ENCODE data around the gene OR13G1.

Gene OR13G1

GRCh38 chr1:247656221-247656875 is 23.2 kb downstream of the OR13G1 start:
- Histone ChIP-seq H3K9me3 (ENCODE audit: insufficient read depth, low read length) (no peaks in the 10 kb centered on the region), H3K36me3 (replicated peaks; ENCODE audit: low read depth, low read length) (no peaks in the 10 kb centered on the region), H3K4me3 (ENCODE audit: low read length) (no peak overlapping the region), H3K4me2 (ENCODE audit: low read length) (no peak overlapping the region), H3K27ac (ENCODE audit: low read length) (no peak overlapping the region), H3K79me2 (ENCODE audit: low read length) (no peaks in the 10 kb centered on the region), H2AFZ (ENCODE audit: low read depth, low read length) (no peak overlapping the region), H3K27me3 (ENCODE audit: low read depth, low read length) (no peaks in the 10 kb centered on the region), H3K4me1 (ENCODE audit: low read length) (no peaks in the 10 kb centered on the region), H4K20me1 (ENCODE audit: insufficient read depth, low read length) (no peaks in the 10 kb centered on the region), H3K9ac (ENCODE audit: low read length) (no peak overlapping the region)
- TF ChIP-seq, protein P1, sequence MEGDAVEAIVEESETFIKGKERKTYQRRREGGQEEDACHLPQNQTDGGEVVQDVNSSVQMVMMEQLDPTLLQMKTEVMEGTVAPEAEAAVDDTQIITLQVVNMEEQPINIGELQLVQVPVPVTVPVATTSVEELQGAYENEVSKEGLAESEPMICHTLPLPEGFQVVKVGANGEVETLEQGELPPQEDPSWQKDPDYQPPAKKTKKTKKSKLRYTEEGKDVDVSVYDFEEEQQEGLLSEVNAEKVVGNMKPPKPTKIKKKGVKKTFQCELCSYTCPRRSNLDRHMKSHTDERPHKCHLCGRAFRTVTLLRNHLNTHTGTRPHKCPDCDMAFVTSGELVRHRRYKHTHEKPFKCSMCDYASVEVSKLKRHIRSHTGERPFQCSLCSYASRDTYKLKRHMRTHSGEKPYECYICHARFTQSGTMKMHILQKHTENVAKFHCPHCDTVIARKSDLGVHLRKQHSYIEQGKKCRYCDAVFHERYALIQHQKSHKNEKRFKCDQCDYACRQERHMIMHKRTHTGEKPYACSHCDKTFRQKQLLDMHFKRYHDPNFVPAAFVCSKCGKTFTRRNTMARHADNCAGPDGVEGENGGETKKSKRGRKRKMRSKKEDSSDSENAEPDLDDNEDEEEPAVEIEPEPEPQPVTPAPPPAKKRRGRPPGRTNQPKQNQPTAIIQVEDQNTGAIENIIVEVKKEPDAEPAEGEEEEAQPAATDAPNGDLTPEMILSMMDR (IDR thresholded peaks at IDR 0.05; ENCODE audit: low read depth, low read length) = no peak
- TF ChIP-seq EZH2phosphoT487 (IDR thresholded peaks at IDR 0.05; ENCODE audit: low read depth) = no peak

DNA sequence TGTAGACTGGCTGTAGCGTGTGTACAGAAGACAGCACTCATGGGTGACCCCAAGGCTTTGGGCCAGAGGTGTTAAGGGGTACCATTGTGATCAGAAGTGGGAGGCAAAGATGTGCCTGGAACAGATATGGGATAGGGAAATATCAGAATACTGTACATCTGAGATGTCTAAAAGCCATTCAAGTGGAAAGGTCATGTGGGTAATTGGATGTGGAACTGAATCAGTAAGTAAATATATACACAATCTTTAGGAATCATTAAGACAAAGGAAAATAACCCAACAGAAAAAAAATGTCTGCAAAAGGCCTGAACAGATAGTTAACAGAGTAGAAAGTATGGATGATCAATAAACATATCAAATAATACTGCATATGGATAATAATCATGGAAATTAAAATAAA is 26.5 kb downstream of the OR13G1 start:
- H2AFZ ChIP-seq (ENCODE audit: low read depth, low read length) = no peak overlapping the region
- H3K79me2 ChIP-seq (ENCODE audit: low read length) = no peaks in the 10 kb centered on the region
- TF ChIP-seq, protein P1 (IDR thresholded peaks at IDR 0.05; ENCODE audit: low read depth, low read length) = no peak
- no peak for TF ChIP-seq EZH2phosphoT487 (IDR thresholded peaks at IDR 0.05; ENCODE audit: low read depth)
- H3K9me3 ChIP-seq (ENCODE audit: insufficient read depth, low read length) = no peaks in the 10 kb centered on the region
- no peaks in the 10 kb centered on the region for H4K20me1 ChIP-seq (ENCODE audit: insufficient read depth, low read length)
- H3K4me1 ChIP-seq (ENCODE audit: low read length) = no peaks in the 10 kb centered on the region
- no peaks in the 10 kb centered on the region for H3K36me3 ChIP-seq (replicated peaks; ENCODE audit: low read depth, low read length)
- no peak overlapping the region for H3K4me2 ChIP-seq (ENCODE audit: low read length)
- no peak overlapping the region for H3K4me3 ChIP-seq (ENCODE audit: low read length)
- H3K27me3 ChIP-seq (ENCODE audit: low read depth, low read length) = peaks cover 10% of the 10 kb centered on the region
- no peak overlapping the region for H3K9ac ChIP-seq (ENCODE audit: low read length)
- no peak overlapping the region for H3K27ac ChIP-seq (ENCODE audit: low read length)

- Histone ChIP-seq H3K4me2 (ENCODE audit: low read length) (no peak overlapping the region), H3K27me3 (ENCODE audit: low read depth, low read length) (peaks cover 18% of the 10 kb centered on the region), H4K20me1 (ENCODE audit: insufficient read depth, low read length) (no peaks in the 10 kb centered on the region), H3K9ac (ENCODE audit: low read length) (no peak overlapping the region), H3K9me3 (ENCODE audit: insufficient read depth, low read length) (no peaks in the 10 kb centered on the region), H2AFZ (ENCODE audit: low read depth, low read length) (no peak overlapping the region), H3K79me2 (ENCODE audit: low read length) (no peaks in the 10 kb centered on the region), H3K4me1 (ENCODE audit: low read length) (no peaks in the 10 kb centered on the region), H3K4me3 (ENCODE audit: low read length) (no peak overlapping the region), H3K36me3 (replicated peaks; ENCODE audit: low read depth, low read length) (no peaks in the 10 kb centered on the region), H3K27ac (ENCODE audit: low read length) (no peak overlapping the region)
- no peak for TF ChIP-seq EZH2phosphoT487 (IDR thresholded peaks at IDR 0.05; ENCODE audit: low read depth)
- TF ChIP-seq, protein P1 (IDR thresholded peaks at IDR 0.05; ENCODE audit: low read depth, low read length) = no peak
Observed at GRCh38 chr1:247647864-247648263, 31.7 kb downstream of the OR13G1 start.

- TF ChIP-seq, protein P1 (IDR thresholded peaks at IDR 0.05; ENCODE audit: low read depth, low read length) = no peak
- TF ChIP-seq EZH2phosphoT487 (IDR thresholded peaks at IDR 0.05; ENCODE audit: low read depth) = no peak
- no peaks in the 10 kb centered on the region for H3K4me1 ChIP-seq (ENCODE audit: low read length)
- H3K9ac ChIP-seq (ENCODE audit: low read length) = no peak overlapping the region
- H3K36me3 ChIP-seq (replicated peaks; ENCODE audit: low read depth, low read length) = no peaks in the 10 kb centered on the region
- no peak overlapping the region for H2AFZ ChIP-seq (ENCODE audit: low read depth, low read length)
- no peak overlapping the region for H3K4me2 ChIP-seq (ENCODE audit: low read length)
- H3K79me2 ChIP-seq (ENCODE audit: low read length) = no peaks in the 10 kb centered on the region
- no peaks in the 10 kb centered on the region for H3K9me3 ChIP-seq (ENCODE audit: insufficient read depth, low read length)
- peaks cover 22% of the 10 kb centered on the region for H3K27me3 ChIP-seq (ENCODE audit: low read depth, low read length)
- no peak overlapping the region for H3K27ac ChIP-seq (ENCODE audit: low read length)
- no peaks in the 10 kb centered on the region for H4K20me1 ChIP-seq (ENCODE audit: insufficient read depth, low read length)
- H3K4me3 ChIP-seq (ENCODE audit: low read length) = no peak overlapping the region
Observed at GRCh38 chr1:247646867-247647266, 32.7 kb downstream of the OR13G1 start.
